Measurements from ENCODE around the gene AGPAT1.
A peak's percentile ranks its signal among the peaks of the same experiment; 100 is the strongest.
"Not testable (repeated sequence)": the region's sequence is repeated elsewhere in the genome, so short reads cannot be mapped to it uniquely, and the experiment has no call there.

The AGPAT1 gene

GRCh38 chr6:32198866-32199265 is 23.0 kb upstream of the AGPAT1 start:
- DNase-seq (ENCODE audit: low read depth in 4 of 4, low spot score in 1 of 4) = no peak

DNA sequence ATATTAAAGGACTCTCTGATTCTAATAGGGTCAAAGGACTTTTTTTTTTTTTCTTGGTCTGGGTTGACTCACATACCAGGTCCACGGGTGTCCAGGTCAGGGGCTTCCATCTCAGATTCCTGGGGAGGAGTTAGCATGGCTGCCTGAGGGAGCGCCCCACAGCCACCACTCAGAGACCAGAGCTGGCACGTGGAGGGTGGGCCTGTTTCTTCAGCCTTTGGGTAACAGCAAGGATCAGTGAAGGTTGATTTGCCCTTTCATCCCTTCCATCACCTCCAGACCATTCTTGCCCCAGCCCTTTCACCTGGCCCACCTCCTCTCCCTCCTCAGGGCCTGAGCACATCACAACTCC is 22.4 kb upstream of the AGPAT1 start:
- DNase-seq (ENCODE audit: low read depth in 4 of 4, low spot score in 1 of 4) = no peak

- no peak for DNase-seq (ENCODE audit: low read depth in 4 of 4, low spot score in 1 of 4)
These were observed 21.1 kb upstream of the AGPAT1 start for GRCh38 chr6:32196682-32197616.

- DNase-seq (ENCODE audit: low read depth in 4 of 4, low spot score in 1 of 4) = peak in 2 of 4 experiments; percentile 43 to 62
These were observed 20.2 kb upstream of the AGPAT1 start for GRCh38 chr6:32195902-32196681.

DNA sequence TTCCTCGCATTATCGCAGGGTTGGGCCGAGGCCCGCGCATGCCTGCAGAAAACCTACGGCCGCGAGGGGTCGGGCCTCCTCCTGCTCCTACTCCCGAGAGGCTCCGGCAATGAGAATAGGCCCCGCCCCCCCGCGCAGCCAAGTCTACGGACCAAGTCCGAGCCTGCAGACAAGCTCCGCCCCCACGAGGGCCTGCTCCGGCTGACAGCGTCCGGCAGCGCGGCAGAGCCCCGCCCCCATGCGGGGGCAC is 19.7 kb upstream of the AGPAT1 start:
- peak; percentile 100 for DNase-seq (ENCODE audit: low read depth in 4 of 4, low spot score in 1 of 4)

DNA sequence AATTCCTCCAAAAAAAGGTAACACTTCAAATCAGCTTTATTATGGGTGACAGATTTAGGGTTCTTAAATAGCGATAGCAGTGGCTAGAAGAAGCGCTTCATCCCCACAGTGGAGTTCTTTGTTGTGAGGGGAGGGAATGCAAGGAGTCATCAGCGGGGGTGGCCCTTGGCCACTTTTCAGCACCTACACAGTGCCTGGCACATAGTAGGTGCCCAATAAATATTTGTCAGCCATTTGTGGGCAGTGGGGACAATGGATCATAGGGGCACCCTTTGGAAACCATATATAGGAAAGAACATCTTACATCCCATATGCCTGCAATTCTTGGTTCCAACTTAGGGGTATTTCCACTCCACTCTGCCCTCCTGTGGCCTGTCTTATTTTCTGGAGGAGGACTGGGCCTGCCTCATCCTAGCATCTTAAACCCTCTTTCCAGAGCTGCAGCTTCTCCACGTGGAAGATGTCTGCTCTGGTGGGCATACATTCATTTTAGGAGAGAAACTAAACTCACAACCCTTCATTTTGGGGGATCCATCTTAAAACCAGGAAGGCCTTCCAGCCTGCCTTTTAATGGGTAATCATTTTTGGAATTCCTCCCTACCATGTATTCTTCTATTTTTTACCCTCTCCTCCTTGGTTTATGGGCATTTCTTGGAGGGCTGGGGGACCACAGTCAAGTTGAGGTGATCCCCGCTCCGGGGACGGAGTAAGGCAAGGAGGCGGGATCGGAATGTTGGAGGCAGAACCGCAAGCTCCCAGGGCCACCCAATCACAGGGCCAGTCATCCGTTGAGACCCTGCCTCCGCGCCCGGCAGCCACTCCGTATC is 19.2 kb upstream of the AGPAT1 start:
- DNase-seq (ENCODE audit: low read depth in 4 of 4, low spot score in 1 of 4) = no peak

DNA sequence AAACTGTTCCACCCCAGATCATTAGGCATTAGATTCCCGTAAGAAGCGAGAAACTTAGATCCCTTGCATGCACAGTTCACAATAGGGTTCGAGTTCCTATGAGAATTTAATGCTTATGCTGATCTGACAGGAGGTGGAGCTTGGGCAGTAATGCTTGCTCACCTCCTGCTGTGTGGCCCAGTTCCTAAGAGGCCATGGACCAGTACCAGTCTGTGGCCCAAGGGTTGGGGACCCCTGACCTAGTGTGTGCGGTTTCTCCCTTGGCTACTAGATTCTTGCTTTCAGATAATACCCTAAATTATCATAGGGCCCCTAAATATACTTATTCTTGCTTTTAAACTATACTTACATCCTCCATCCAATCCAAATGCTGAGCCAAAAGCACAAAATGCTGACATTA is 18.5 kb upstream of the AGPAT1 start:
- DNase-seq (ENCODE audit: low read depth in 4 of 4, low spot score in 1 of 4) = no peak

GRCh38 chr6:32193096-32193495 is 17.2 kb upstream of the AGPAT1 start:
- not testable (repeated sequence) for DNase-seq (ENCODE audit: low read depth in 4 of 4, low spot score in 1 of 4)

DNA sequence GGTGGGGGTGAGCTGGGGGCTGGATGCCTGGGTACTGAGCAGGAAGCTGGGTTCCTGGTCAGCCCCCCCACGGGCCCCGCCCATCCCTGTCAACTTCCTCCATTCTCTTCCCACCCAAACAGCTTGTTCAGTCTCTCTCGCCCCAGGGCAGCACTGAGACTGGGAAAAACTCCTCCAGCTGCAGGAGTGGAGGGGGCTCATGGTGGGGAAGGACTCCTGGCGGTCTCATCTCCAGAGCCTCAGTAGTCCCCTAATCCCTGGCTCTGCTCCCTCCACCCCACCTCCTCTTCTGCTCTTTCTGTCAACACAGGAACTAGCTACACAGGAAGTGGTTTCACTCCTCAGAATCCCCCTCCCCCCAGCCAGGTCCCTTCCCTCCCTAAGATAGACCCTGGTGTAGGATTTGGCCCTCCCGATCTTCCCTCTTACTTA is 16.7 kb upstream of the AGPAT1 start, which contains the start of gene GPSM3:
TSS of gene GPSM3 (minus strand) at position 36 of the 432 bp plus-strand sequence. CDS start 130 bp downstream, outside the sequence.
- DNase-seq (ENCODE audit: low read depth in 4 of 4, low spot score in 1 of 4) = peak in 1 of 4 experiments; percentile 47

DNA sequence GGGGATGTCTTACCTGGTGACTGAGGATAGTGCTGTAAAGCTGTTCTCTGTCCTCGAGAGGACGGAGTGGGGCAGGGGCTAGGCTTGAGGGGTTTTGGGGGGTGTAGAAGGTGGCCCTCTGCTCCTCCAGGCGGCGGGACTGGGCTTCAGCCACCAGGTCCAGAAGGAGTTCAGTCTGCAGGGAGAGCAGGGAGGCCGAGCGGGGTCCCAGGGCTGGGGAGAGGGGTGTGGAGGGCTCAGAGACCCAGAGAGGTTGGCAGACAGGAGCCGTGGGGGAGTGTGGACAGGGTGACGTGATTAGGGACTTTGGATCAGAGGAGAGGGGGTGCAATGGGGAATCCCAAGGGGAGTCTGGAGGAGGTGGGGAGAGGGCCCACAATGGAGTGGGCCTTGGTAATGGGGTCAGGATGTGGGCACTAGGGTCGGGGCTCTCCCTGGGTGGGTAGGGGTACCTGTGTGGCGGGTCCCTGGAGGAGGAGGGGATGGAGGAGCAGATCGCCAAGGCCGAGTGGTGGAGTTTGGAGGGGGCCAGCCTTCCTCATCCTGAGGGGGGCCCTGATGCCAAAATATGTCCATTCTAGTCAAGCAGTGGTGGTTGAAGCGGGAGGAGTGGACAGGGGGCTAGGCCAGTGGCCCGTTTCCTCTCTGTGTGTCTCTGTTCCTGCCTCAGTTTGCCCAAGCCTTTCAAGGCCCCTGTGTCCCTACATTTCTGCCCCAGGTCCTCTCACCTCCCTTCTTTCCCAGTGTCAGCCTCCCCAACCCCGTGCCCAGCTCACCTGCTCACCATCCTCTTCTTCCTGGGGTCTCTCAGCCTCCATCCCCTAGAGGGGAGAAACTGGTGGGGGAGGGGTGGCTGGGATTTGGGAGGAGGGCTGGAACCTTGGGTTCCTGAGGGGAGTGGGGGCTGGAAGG is 16.1 kb upstream of the AGPAT1 start:
- DNase-seq (ENCODE audit: low read depth in 4 of 4, low spot score in 1 of 4) = no peak

GRCh38 chr6:32190911-32191677 is 15.2 kb upstream of the AGPAT1 start:
- no peak for DNase-seq (ENCODE audit: low read depth in 4 of 4, low spot score in 1 of 4)

DNA sequence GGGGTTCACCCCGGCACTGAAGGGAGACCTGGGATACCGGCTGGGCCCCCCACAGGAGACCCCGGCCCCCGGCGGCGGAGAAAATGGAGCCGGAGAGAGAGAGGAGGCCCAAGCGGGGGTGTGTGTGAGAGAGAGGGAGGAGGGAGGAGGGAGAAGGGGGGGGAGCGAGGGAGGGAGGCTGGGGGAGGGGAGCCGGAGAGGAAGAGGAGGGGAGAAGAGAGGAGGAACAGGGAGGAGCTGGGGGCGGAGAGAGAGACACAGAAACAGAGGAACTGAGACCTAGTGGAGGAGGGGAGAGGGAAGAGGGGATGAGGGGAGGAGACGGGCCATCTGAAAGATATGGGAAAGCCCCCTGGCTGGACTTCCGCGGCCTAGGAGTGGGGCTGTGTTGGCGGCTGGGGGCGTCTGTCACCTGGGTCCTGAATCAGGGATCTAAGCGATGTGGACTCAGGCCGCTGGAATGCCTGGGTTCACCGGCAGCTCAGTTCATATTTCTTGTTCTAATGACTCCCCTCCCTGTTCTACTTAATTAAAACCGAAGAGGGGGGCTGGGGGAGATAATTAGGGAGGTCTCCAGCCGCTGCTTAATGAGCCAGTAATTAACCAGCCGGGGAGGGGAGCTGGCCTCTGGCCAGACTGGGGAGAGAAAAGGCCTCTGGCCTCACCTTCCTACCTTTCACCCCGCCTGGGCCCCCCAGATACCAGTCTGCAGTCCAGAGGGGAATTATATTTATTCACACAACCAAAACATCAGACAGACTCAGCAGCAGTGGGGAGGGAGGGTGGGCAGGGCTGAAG is 14.4 kb upstream of the AGPAT1 start, which contains the start of gene PBX2:
TSS of gene PBX2 (minus strand) at position 149 of the 798 bp plus-strand sequence. CDS start 287 bp downstream, outside the sequence.
- peak; percentile 55 to 87 (median 77) for DNase-seq (ENCODE audit: low read depth in 4 of 4, low spot score in 1 of 4)

DNA sequence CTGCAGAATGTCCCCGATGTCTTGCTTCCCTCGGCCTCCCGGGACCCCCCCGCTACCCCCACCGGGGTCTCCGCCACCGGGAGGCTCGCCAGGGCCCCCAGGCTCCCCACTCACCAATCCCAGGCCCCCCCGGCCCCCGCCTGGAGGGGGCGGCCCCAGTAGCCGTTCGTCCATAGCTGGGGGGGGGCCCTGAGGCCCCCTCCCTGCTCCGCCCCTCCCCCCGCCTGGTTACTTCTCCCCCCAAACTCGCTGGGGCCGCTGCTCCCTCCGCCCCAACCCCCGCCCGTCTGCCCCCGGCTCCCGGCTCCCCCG is 13.8 kb upstream of the AGPAT1 start:
- DNase-seq (ENCODE audit: low read depth in 4 of 4, low spot score in 1 of 4) = no peak

DNA sequence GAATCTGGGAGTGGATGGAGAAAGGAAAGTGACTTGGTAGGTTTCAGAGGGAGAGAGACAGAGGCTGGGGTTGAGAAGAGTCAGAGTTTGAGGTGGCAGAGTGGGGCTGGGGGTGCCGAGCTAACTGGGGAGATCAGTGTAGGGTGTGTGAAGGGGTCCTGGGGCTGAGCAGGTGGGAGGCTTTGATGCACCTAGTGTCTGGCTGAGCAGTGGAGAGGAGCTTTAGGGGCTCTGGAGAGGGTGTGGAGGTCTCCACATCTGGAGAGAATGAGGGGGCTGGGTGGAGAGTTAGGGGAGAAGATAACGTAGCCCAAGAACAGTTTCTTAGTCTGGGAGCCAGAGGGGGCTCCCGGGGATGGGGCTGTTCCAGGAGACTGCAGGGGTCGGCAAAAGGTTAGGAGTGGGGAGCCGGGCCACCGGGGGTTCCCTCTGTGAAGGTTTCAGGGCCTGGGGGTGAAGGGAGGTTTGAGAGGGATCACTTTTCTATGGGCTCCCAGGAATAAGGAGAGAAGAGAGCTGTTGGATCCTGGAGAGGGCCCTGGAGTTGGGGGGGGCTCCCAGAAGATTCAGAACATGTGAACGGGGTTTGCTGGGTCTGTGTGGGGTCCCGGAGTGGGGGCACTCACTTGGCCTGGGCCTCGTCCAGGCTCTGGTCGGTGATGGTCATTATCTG is 13.3 kb upstream of the AGPAT1 start:
- no peak for DNase-seq (ENCODE audit: low read depth in 4 of 4, low spot score in 1 of 4)

DNA sequence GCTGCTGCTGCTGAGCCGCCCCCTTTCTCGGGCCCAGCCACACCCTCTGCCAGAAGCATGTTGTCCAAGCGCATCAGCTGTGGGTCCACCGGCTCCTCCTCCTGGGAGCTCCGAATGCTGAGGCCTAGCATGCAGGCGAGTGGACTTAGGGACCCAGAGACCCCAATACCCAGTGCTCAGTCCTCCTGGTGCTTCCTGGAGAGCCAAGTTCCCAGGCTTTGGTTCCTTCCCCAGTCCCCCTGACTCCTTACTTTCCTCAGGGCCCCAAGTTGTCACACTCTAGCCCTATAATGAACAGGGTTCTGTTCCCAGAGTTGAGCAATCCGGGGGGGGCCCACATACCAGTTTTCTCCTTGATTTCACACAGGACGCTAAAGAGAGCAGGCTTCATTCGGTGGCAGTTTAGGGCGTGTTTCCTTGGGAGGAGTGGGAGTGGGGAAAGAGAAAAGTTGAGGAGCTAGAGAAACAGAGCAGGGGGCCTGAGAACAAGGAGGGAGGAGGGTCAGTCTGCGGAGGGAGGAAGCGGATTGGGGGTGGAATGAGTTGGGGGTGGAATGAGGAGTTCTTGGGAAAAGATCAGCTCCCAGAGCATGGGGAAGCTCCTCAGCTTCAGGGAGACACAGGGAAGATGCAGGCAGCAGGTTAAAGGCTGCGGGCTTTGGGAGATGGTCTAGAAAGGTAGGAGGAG is 12.6 kb upstream of the AGPAT1 start:
- DNase-seq (ENCODE audit: low read depth in 4 of 4, low spot score in 1 of 4) = no peak

GRCh38 chr6:32187725-32188380 is 12.0 kb upstream of the AGPAT1 start:
- not testable (repeated sequence) for DNase-seq (ENCODE audit: low read depth in 4 of 4, low spot score in 1 of 4)

Measured in stimulated activated CD4-positive, alpha-beta T cell treated with anti-CD3 and anti-CD28 coated beads, Interleukin-1b, Interleukin-23, amount 100 ng/mL, for 24 hours (primary cell).